HCT116 (cell line): ENCODE results near the gene RABGGTA.

ENCODE experiments used
- EZH2 ChIP-seq: fragments of 200-600 bp; sonication (generic); IDR thresholded peaks from 2 replicates; pipeline ENCODE4 v1.6.1; 2017; ENCODE audit warnings: antibody characterized with exemption, mixed run types
- FOSL1 ChIP-seq: IDR thresholded peaks from 2 replicates; pipeline ENCODE4 v1.6.1; 2012; ENCODE audit warnings: low read depth
- POLR2A ChIP-seq: IDR thresholded peaks from 2 replicates; pipeline ENCODE4 v1.7.0; 2011; ENCODE audit warnings: borderline replicate concordance; ENCODE audit not compliant: insufficient read depth, insufficient read length; ENCODE audit errors: extremely low read depth
- RAD21 ChIP-seq: IDR thresholded peaks from 2 replicates; pipeline ENCODE4 v1.6.1; 2012; ENCODE audit warnings: low read depth, mild to moderate bottlenecking
- TCF7L2 ChIP-seq: IDR thresholded peaks from 2 replicates; pipeline ENCODE4 v1.7.0; 2011; ENCODE audit warnings: borderline replicate concordance, inconsistent platforms; ENCODE audit not compliant: insufficient read depth, insufficient read length; ENCODE audit errors: extremely low read depth
- YY1 ChIP-seq: IDR thresholded peaks from 2 replicates; pipeline ENCODE4 v1.6.1; 2011; ENCODE audit warnings: low read length, low read depth, moderate library complexity, mild to moderate bottlenecking; ENCODE audit not compliant: insufficient replicate concordance; ENCODE audit errors: extremely low read depth
- ZNF274 ChIP-seq: fragments of 200-500 bp; sonication (Bioruptor generic); IDR thresholded peaks from 2 replicates; pipeline ENCODE4 v1.6.1; 2014; ENCODE audit warnings: mild to moderate bottlenecking, low read depth, low read length, inconsistent platforms
- TF ChIP-seq, protein P1 (sequence below), 3 experiments: fragments of 200-600 bp in 1 of 3; sonication (generic) in 1 of 3; IDR thresholded peaks in 2 of 3; conservative IDR thresholded peaks in 1 of 3; 2 replicates each; pipeline ENCODE4 v1.5.1; 2012 to 2017; ENCODE audit warnings: low read depth in 2 of 3, low read length in 2 of 3, antibody characterized with exemption in 1 of 3, borderline replicate concordance in 1 of 3, control low read depth in 1 of 3, mild to moderate bottlenecking in 1 of 3, mixed read lengths in 1 of 3, mixed run types in 1 of 3, moderate library complexity in 1 of 3; ENCODE audit not compliant: insufficient read depth in 1 of 3
- TF ChIP-seq, protein P2 (sequence below): IDR thresholded peaks from 2 replicates; pipeline ENCODE4 v1.6.1; 2012
- TF ChIP-seq, protein P3 (sequence below): IDR thresholded peaks from 2 replicates; pipeline ENCODE4 v1.6.1; 2011; ENCODE audit warnings: mild to moderate bottlenecking, low read length, moderate library complexity; ENCODE audit not compliant: insufficient replicate concordance; ENCODE audit errors: extremely low read depth

DNA sequence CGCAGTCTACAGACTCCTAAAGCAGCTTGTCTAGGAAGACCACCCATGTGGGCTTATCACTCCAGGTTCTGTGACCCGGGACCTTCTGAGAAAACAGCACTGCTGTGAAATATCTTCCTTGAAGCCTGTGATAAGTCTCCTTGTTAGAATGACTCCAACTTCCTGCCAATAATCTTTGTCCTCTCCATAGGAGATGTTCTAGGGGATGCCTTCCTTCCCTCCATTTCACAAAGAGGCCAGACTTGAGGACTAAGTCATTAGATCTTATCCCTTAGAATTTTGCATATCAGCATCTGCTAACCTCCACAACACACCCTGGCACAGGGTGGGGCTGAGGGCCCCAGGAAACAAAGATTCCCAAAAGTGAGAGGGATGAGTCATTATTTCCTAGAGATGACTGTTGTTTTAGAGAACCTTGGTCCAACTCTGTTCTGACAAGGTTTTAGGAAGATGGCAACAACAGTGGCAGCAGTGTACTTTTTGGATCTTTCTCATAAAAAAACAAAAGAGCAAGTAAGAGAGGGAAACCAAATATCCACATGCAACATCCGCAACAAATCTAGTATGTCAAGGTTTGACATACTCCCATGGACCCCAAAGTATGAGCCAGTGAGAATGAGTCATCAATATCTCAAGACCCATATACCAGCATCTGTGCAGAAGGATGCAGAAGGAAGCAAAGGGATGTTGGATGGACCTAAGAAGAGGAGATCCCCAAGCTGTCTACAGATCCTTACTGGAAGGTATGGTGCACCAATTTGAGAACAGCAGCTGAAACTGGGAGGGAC, 45.9 kb upstream of the RABGGTA start:
- TF ChIP-seq YY1 (no peak), EZH2 (no peak), RAD21 (no peak), TCF7L2 (no peak), POLR2A (no peak), ZNF274 (no peak), FOSL1 (peak; percentile 66)
- TF ChIP-seq, protein P1, sequence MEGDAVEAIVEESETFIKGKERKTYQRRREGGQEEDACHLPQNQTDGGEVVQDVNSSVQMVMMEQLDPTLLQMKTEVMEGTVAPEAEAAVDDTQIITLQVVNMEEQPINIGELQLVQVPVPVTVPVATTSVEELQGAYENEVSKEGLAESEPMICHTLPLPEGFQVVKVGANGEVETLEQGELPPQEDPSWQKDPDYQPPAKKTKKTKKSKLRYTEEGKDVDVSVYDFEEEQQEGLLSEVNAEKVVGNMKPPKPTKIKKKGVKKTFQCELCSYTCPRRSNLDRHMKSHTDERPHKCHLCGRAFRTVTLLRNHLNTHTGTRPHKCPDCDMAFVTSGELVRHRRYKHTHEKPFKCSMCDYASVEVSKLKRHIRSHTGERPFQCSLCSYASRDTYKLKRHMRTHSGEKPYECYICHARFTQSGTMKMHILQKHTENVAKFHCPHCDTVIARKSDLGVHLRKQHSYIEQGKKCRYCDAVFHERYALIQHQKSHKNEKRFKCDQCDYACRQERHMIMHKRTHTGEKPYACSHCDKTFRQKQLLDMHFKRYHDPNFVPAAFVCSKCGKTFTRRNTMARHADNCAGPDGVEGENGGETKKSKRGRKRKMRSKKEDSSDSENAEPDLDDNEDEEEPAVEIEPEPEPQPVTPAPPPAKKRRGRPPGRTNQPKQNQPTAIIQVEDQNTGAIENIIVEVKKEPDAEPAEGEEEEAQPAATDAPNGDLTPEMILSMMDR (IDR thresholded peaks at IDR 0.05 in 2 of 3, conservative IDR thresholded peaks at IDR 0.05 in 1 of 3; ENCODE audit: borderline replicate concordance in 1 of 3, insufficient read depth in 1 of 3, low read depth in 2 of 3, low read length in 2 of 3): no peak
- TF ChIP-seq, protein P2, sequence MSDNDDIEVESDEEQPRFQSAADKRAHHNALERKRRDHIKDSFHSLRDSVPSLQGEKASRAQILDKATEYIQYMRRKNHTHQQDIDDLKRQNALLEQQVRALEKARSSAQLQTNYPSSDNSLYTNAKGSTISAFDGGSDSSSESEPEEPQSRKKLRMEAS: no peak
- TF ChIP-seq, protein P3, sequence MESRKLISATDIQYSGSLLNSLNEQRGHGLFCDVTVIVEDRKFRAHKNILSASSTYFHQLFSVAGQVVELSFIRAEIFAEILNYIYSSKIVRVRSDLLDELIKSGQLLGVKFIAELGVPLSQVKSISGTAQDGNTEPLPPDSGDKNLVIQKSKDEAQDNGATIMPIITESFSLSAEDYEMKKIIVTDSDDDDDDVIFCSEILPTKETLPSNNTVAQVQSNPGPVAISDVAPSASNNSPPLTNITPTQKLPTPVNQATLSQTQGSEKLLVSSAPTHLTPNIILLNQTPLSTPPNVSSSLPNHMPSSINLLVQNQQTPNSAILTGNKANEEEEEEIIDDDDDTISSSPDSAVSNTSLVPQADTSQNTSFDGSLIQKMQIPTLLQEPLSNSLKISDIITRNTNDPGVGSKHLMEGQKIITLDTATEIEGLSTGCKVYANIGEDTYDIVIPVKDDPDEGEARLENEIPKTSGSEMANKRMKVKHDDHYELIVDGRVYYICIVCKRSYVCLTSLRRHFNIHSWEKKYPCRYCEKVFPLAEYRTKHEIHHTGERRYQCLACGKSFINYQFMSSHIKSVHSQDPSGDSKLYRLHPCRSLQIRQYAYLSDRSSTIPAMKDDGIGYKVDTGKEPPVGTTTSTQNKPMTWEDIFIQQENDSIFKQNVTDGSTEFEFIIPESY: no peak
